ENCODE data around the gene IL12RB2.

Gene IL12RB2

GRCh38 chr1:67431156-67431765, 123.6 kb downstream of the IL12RB2 start:
- Histone ChIP-seq H3K9ac (ENCODE audit: low read length) (peak overlapping the region; percentile 25), H4K91ac (ENCODE audit: low read depth, low read length) (no peak overlapping the region), H3K36me3 (ENCODE audit: control insufficient read depth in 1 of 2, insufficient read depth in 2 of 2, low read length in 2 of 2) (peaks cover 0 to 3% of the 10 kb centered on the region in 2 experiments), H3K18ac (ENCODE audit: low read length) (no peak overlapping the region), H2BK5ac (ENCODE audit: low read depth, low read length, poor library complexity) (no peak overlapping the region), H3K79me1 (ENCODE audit: low read length) (peaks cover 13% of the 10 kb centered on the region), H3K4me1 (ENCODE audit: control insufficient read depth in 1 of 2, insufficient read depth in 2 of 2, low read length in 2 of 2) (no peaks in the 10 kb centered on the region), H3K79me2 (ENCODE audit: control insufficient read depth, insufficient read depth, low read length, poor library complexity) (peaks cover 14% of the 10 kb centered on the region), H4K12ac (ENCODE audit: low read depth, low read length) (no peak overlapping the region), H2BK120ac (ENCODE audit: insufficient read depth, low read length, poor library complexity) (no peak overlapping the region), H3K27ac (ENCODE audit: low read depth, low read length) (no peak overlapping the region), H2AFZ (ENCODE audit: insufficient read depth, low read length, poor library complexity) (peak overlapping the region; percentile 92), H3K4me2 (ENCODE audit: low read length) (peak overlapping the region; percentile 70), H3K9me3 (ENCODE audit: insufficient read depth, low read depth, low read length) (no peaks in the 10 kb centered on the region), H3K14ac (ENCODE audit: low read length) (no peak overlapping the region), H3K4ac (ENCODE audit: low read depth, low read length) (no peak overlapping the region), H3K4me3 (ENCODE audit: low read depth, low read length) (peak overlapping the region; percentile 79), H2BK12ac (ENCODE audit: low read length) (no peak overlapping the region), H2AK5ac (ENCODE audit: low read length) (no peak overlapping the region), H3K23ac (ENCODE audit: low read length) (no peak overlapping the region), H4K8ac (ENCODE audit: low read depth, low read length) (no peak overlapping the region), H3K27me3 (ENCODE audit: insufficient read depth, low read length) (no peaks in the 10 kb centered on the region)
- DNase-seq: no peak
- WGBS (ENCODE audit: extremely low coverage, insufficient coverage, insufficient read length): no CpG with 5 or more reads among the region's 12 CpGs

DNA sequence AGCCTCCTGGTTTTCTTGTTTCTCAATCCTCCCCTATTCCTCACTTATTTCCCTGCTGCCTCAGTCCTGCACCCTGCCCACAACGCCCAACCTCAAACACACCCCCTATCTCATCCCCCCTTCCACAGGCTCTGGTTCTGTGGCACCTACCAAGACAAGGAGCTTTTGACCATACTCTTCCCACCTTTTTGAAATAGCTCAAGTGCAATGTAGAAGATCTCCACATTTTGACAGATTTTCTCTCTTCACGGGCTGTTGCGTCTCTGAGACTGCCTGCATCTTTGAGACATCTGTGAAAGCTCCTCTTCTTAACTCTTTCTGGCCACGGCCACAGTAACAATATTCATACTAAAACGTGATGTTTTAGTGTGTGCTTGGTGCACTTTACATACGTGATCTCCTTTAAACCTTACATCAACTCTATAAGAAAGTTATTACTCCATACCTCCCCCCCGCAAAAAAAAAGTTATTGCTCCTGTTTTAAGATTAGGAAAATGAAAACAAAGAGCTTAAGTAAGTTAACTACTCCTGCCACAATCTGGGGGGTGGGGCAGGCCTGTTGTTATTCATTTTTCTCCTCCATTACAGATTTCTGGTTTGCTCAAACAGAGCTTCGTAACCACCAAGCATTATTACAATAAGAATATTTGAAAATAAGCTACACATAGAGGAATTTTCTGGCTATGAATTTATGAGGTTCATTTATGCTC, 124.4 kb downstream of the IL12RB2 start:
- Histone ChIP-seq H4K12ac (ENCODE audit: low read depth, low read length) (no peak overlapping the region), H3K9me3 (ENCODE audit: insufficient read depth, low read depth, low read length) (no peaks in the 10 kb centered on the region), H2AK5ac (ENCODE audit: low read length) (peak overlapping the region; percentile 54), H3K4me2 (ENCODE audit: low read length) (no peak overlapping the region), H3K27me3 (ENCODE audit: insufficient read depth, low read length) (no peaks in the 10 kb centered on the region), H3K9ac (ENCODE audit: low read length) (no peak overlapping the region), H4K91ac (ENCODE audit: low read depth, low read length) (no peak overlapping the region), H2BK120ac (ENCODE audit: insufficient read depth, low read length, poor library complexity) (no peak overlapping the region), H3K18ac (ENCODE audit: low read length) (no peak overlapping the region), H2BK12ac (ENCODE audit: low read length) (no peak overlapping the region), H4K8ac (ENCODE audit: low read depth, low read length) (peak overlapping the region; percentile 88), H3K4ac (ENCODE audit: low read depth, low read length) (no peak overlapping the region), H3K4me3 (ENCODE audit: low read depth, low read length) (no peak overlapping the region), H3K36me3 (ENCODE audit: control insufficient read depth in 1 of 2, insufficient read depth in 2 of 2, low read length in 2 of 2) (peaks cover 0 to 3% of the 10 kb centered on the region in 2 experiments), H3K4me1 (ENCODE audit: control insufficient read depth in 1 of 2, insufficient read depth in 2 of 2, low read length in 2 of 2) (no peaks in the 10 kb centered on the region), H2AFZ (ENCODE audit: insufficient read depth, low read length, poor library complexity) (no peak overlapping the region), H2BK5ac (ENCODE audit: low read depth, low read length, poor library complexity) (no peak overlapping the region), H3K79me1 (ENCODE audit: low read length) (peaks cover 13% of the 10 kb centered on the region), H3K79me2 (ENCODE audit: control insufficient read depth, insufficient read depth, low read length, poor library complexity) (peaks cover 14% of the 10 kb centered on the region), H3K27ac (ENCODE audit: low read depth, low read length) (no peak overlapping the region), H3K23ac (ENCODE audit: low read length) (no peak overlapping the region), H3K14ac (ENCODE audit: low read length) (no peak overlapping the region)
- no peak for DNase-seq
- WGBS (ENCODE audit: extremely low coverage, insufficient coverage, insufficient read length): no CpG with 5 or more reads among the region's 8 CpGs

GRCh38 chr1:67432745-67433144, 125.1 kb downstream of the IL12RB2 start:
- Histone ChIP-seq H3K9me3 (ENCODE audit: insufficient read depth, low read depth, low read length) (no peaks in the 10 kb centered on the region), H3K79me1 (ENCODE audit: low read length) (peaks cover 13% of the 10 kb centered on the region), H3K4me1 (ENCODE audit: control insufficient read depth in 1 of 2, insufficient read depth in 2 of 2, low read length in 2 of 2) (no peaks in the 10 kb centered on the region), H3K27ac (ENCODE audit: low read depth, low read length) (no peak overlapping the region), H2BK5ac (ENCODE audit: low read depth, low read length, poor library complexity) (no peak overlapping the region), H3K4me2 (ENCODE audit: low read length) (no peak overlapping the region), H2BK12ac (ENCODE audit: low read length) (no peak overlapping the region), H3K36me3 (ENCODE audit: control insufficient read depth in 1 of 2, insufficient read depth in 2 of 2, low read length in 2 of 2) (peaks cover 0 to 3% of the 10 kb centered on the region in 2 experiments), H3K27me3 (ENCODE audit: insufficient read depth, low read length) (no peaks in the 10 kb centered on the region), H3K14ac (ENCODE audit: low read length) (no peak overlapping the region), H4K8ac (ENCODE audit: low read depth, low read length) (no peak overlapping the region), H3K9ac (ENCODE audit: low read length) (no peak overlapping the region), H2AK5ac (ENCODE audit: low read length) (no peak overlapping the region), H3K18ac (ENCODE audit: low read length) (no peak overlapping the region), H3K79me2 (ENCODE audit: control insufficient read depth, insufficient read depth, low read length, poor library complexity) (peaks cover 14% of the 10 kb centered on the region), H2AFZ (ENCODE audit: insufficient read depth, low read length, poor library complexity) (no peak overlapping the region), H2BK120ac (ENCODE audit: insufficient read depth, low read length, poor library complexity) (no peak overlapping the region), H4K91ac (ENCODE audit: low read depth, low read length) (no peak overlapping the region), H3K23ac (ENCODE audit: low read length) (no peak overlapping the region), H3K4me3 (ENCODE audit: low read depth, low read length) (no peak overlapping the region), H4K12ac (ENCODE audit: low read depth, low read length) (no peak overlapping the region), H3K4ac (ENCODE audit: low read depth, low read length) (no peak overlapping the region)
- no CpG with 5 or more reads among the region's 1 CpG for WGBS (ENCODE audit: extremely low coverage, insufficient coverage, insufficient read length)
- no peak for DNase-seq

DNA sequence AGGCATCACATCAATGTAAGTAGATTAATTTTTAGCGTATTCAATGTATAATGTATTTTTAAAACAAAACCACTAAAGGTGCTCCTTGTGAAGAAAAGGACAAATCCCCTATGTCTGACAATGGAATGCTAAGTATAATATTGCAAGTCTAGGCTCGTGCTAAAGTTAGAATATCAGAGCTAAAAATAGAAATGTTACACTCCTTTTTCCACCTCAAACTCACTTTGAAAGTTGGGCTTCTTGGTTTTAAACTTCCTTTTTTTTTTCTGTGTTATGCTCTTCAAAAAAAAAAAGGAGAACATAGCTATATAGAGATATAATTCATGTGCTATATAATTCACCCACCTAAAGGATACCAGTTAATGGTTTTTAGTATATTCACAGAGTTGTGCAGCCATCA, 126.2 kb downstream of the IL12RB2 start:
- Histone ChIP-seq H2BK12ac (ENCODE audit: low read length) (no peak overlapping the region), H4K12ac (ENCODE audit: low read depth, low read length) (no peak overlapping the region), H3K36me3 (ENCODE audit: control insufficient read depth in 1 of 2, insufficient read depth in 2 of 2, low read length in 2 of 2) (peaks cover 0 to 3% of the 10 kb centered on the region in 2 experiments), H2AK5ac (ENCODE audit: low read length) (no peak overlapping the region), H3K27me3 (ENCODE audit: insufficient read depth, low read length) (no peaks in the 10 kb centered on the region), H2BK5ac (ENCODE audit: low read depth, low read length, poor library complexity) (no peak overlapping the region), H2AFZ (ENCODE audit: insufficient read depth, low read length, poor library complexity) (no peak overlapping the region), H3K14ac (ENCODE audit: low read length) (no peak overlapping the region), H3K79me2 (ENCODE audit: control insufficient read depth, insufficient read depth, low read length, poor library complexity) (peaks cover 12% of the 10 kb centered on the region), H3K9me3 (ENCODE audit: insufficient read depth, low read depth, low read length) (no peaks in the 10 kb centered on the region), H3K9ac (ENCODE audit: low read length) (no peak overlapping the region), H3K18ac (ENCODE audit: low read length) (no peak overlapping the region), H4K91ac (ENCODE audit: low read depth, low read length) (no peak overlapping the region), H2BK120ac (ENCODE audit: insufficient read depth, low read length, poor library complexity) (no peak overlapping the region), H3K79me1 (ENCODE audit: low read length) (peaks cover 13% of the 10 kb centered on the region), H3K27ac (ENCODE audit: low read depth, low read length) (no peak overlapping the region), H3K4me1 (ENCODE audit: control insufficient read depth in 1 of 2, insufficient read depth in 2 of 2, low read length in 2 of 2) (no peaks in the 10 kb centered on the region), H3K4ac (ENCODE audit: low read depth, low read length) (no peak overlapping the region), H4K8ac (ENCODE audit: low read depth, low read length) (no peak overlapping the region), H3K4me2 (ENCODE audit: low read length) (no peak overlapping the region), H3K4me3 (ENCODE audit: low read depth, low read length) (no peak overlapping the region), H3K23ac (ENCODE audit: low read length) (no peak overlapping the region)
- no peak for DNase-seq
- WGBS (ENCODE audit: extremely low coverage, insufficient coverage, insufficient read length): no CpG with 5 or more reads among the region's 2 CpGs
